Measurements from ENCODE around the gene GLT8D2. TPM values are rescaled to one million over a fixed set of nuclear protein-coding genes. Genes with fewer than 3 reads are reported as not detected.

The GLT8D2 gene
- total and polyA plus RNA-seq, 10 donors: 0.20 to 1.2 (median 0.67) TPM; not detected in 3

- no peak for TF ChIP-seq POLR2AphosphoS5 (IDR thresholded peaks at IDR 0.05)
- no peak for TF ChIP-seq CTCF (IDR thresholded peaks at IDR 0.05 in 8 of 11, conservative IDR thresholded peaks at IDR 0.05 in 3 of 11)
- no peak for TF ChIP-seq POLR2A (IDR thresholded peaks at IDR 0.05)
- Histone ChIP-seq H3K27me3 (replicated peaks in 1 of 7) (peaks cover 0 to 5% (median 0%) of the 10 kb centered on the region in 7 donors), H3K4me3 (no peak overlapping the region), H3K27ac (no peak overlapping the region), H3K9me3 (peaks cover 0 to 12% (median 4%) of the 10 kb centered on the region in 8 donors), H3K36me3 (no peaks in the 10 kb centered on the region), H3K4me1 (no peaks in the 10 kb centered on the region)
- intact Hi-C loops (cut with DNase I; ENCODE audit: low total_unique reads): no loop called here
- 53 to 64% (median 60%) methylated on average over 5 of the region's 5 CpGs for WGBS, 5 donors
- DNase-seq: no peak
Observed at GRCh38 chr12:104026841-104027599, 23.0 kb downstream of the GLT8D2 start.

- WGBS, 5 donors: 89 to 100% (median 93%) methylated on average over 2 of the region's 2 CpGs
- intact Hi-C loops (cut with DNase I; ENCODE audit: low total_unique reads): no loop called here
- peaks cover 0 to 12% (median 0%) of the 10 kb centered on the region in 7 donors for H3K27me3 ChIP-seq (replicated peaks in 1 of 7)
- H3K9me3 ChIP-seq: peaks cover 0 to 12% (median 4%) of the 10 kb centered on the region in 8 donors
- no peak for DNase-seq
- H3K4me3 ChIP-seq: no peak overlapping the region
- no peaks in the 10 kb centered on the region for H3K4me1 ChIP-seq
- TF ChIP-seq POLR2A (IDR thresholded peaks at IDR 0.05): no peak
- no peak for TF ChIP-seq CTCF (IDR thresholded peaks at IDR 0.05 in 8 of 11, conservative IDR thresholded peaks at IDR 0.05 in 3 of 11)
- TF ChIP-seq POLR2AphosphoS5 (IDR thresholded peaks at IDR 0.05): no peak
- no peaks in the 10 kb centered on the region for H3K36me3 ChIP-seq
- no peak overlapping the region for H3K27ac ChIP-seq
Observed at GRCh38 chr12:104025771-104026170, 24.2 kb downstream of the GLT8D2 start.

- intact Hi-C loops (cut with DNase I; ENCODE audit: low total_unique reads): no loop called here
- Histone ChIP-seq H3K9me3 (peaks cover 0 to 12% (median 4%) of the 10 kb centered on the region in 8 donors), H3K27ac (no peak overlapping the region), H3K4me1 (no peaks in the 10 kb centered on the region), H3K27me3 (replicated peaks in 1 of 7) (peaks cover 0 to 19% (median 0%) of the 10 kb centered on the region in 7 donors), H3K4me3 (no peak overlapping the region), H3K36me3 (no peaks in the 10 kb centered on the region)
- WGBS, 5 donors: 85 to 94% (median 92%) methylated on average over 6 of the region's 6 CpGs
- no peak for DNase-seq
- no peak for TF ChIP-seq POLR2A (IDR thresholded peaks at IDR 0.05)
- no peak for TF ChIP-seq POLR2AphosphoS5 (IDR thresholded peaks at IDR 0.05)
- no peak for TF ChIP-seq CTCF (IDR thresholded peaks at IDR 0.05 in 8 of 11, conservative IDR thresholded peaks at IDR 0.05 in 3 of 11)
Observed at GRCh38 chr12:104024348-104024747, 25.6 kb downstream of the GLT8D2 start.

GRCh38 chr12:104023710-104024109, 26.3 kb downstream of the GLT8D2 start:
- WGBS, 5 donors: 48 to 96% (median 70%) methylated on average over 2 of the region's 2 CpGs

More at GRCh38 chr12:104023710-104024109, 26.3 kb downstream of the GLT8D2 start:
- H3K27ac ChIP-seq: no peak overlapping the region
- DNase-seq: no peak
- no peaks in the 10 kb centered on the region for H3K36me3 ChIP-seq
- peaks cover 0 to 12% (median 4%) of the 10 kb centered on the region in 8 donors for H3K9me3 ChIP-seq
- intact Hi-C loops (cut with DNase I; ENCODE audit: low total_unique reads): no loop called here
- H3K27me3 ChIP-seq (replicated peaks in 1 of 7): peaks cover 0 to 25% (median 0%) of the 10 kb centered on the region in 7 donors
- no peak overlapping the region for H3K4me3 ChIP-seq
- no peaks in the 10 kb centered on the region for H3K4me1 ChIP-seq
- TF ChIP-seq POLR2A (IDR thresholded peaks at IDR 0.05): no peak
- no peak for TF ChIP-seq CTCF (IDR thresholded peaks at IDR 0.05 in 8 of 11, conservative IDR thresholded peaks at IDR 0.05 in 3 of 11)
- TF ChIP-seq POLR2AphosphoS5 (IDR thresholded peaks at IDR 0.05): no peak
